CD4-positive, alpha-beta T cell treated with Interleukin-6 at 100 ng/mL for 8 hours (primary cell): ENCODE measurements around the gene RASA1.

Experiments used
- DNase-seq: peaks from one replicate; pipeline ENCODE4 v3.0.0-alpha.2; 2020; ENCODE audit warnings: mixed read lengths, low spot score

The RASA1 gene

GRCh38 chr5:87403899-87404298, 136.2 kb downstream of the RASA1 start:
- DNase-seq = no peak

- no peak for DNase-seq
Measured at GRCh38 chr5:87404359-87404758, 136.7 kb downstream of the RASA1 start.

GRCh38 chr5:87405472-87406155, 137.9 kb downstream of the RASA1 start:
- no peak for DNase-seq

- DNase-seq = no peak
Measured at GRCh38 chr5:87408204-87408603, 140.5 kb downstream of the RASA1 start.

- DNase-seq = no peak
Measured at GRCh38 chr5:87410931-87411330, 143.2 kb downstream of the RASA1 start.

GRCh38 chr5:87411586-87411972, 143.9 kb downstream of the RASA1 start:
- no peak for DNase-seq

GRCh38 chr5:87411973-87412629, 144.4 kb downstream of the RASA1 start:
- peak; percentile 14 for DNase-seq

GRCh38 chr5:87412630-87413342, 145.1 kb downstream of the RASA1 start, which contains the start of gene CCNH:
TSS of gene CCNH (minus strand) at chr5:87412930. CDS start at chr5:87412794, 136 bp downstream.
- peak; percentile 97 for DNase-seq

- DNase-seq = no peak
Measured at GRCh38 chr5:87413343-87413645, 145.6 kb downstream of the RASA1 start.

GRCh38 chr5:87418506-87418905, 150.8 kb downstream of the RASA1 start:
- DNase-seq = no peak

GRCh38 chr5:87421307-87421706, 153.6 kb downstream of the RASA1 start:
- no peak for DNase-seq

GRCh38 chr5:87423755-87424154, 156.1 kb downstream of the RASA1 start:
- DNase-seq = no peak

- DNase-seq = no peak
Measured at GRCh38 chr5:87430863-87431457, 163.3 kb downstream of the RASA1 start.

GRCh38 chr5:87432460-87432859, 164.8 kb downstream of the RASA1 start:
- no peak for DNase-seq

GRCh38 chr5:87433945-87434344, 166.3 kb downstream of the RASA1 start:
- DNase-seq = no peak

- DNase-seq = no peak
Measured at GRCh38 chr5:87434461-87434860, 166.8 kb downstream of the RASA1 start.

GRCh38 chr5:87435144-87435694, 167.5 kb downstream of the RASA1 start:
- no peak for DNase-seq

GRCh38 chr5:87437724-87438123, 170.0 kb downstream of the RASA1 start:
- no peak for DNase-seq

GRCh38 chr5:87438231-87438630, 170.5 kb downstream of the RASA1 start:
- DNase-seq = no peak
